MM.1S (cell line): ENCODE data around the gene PDSS2.

ENCODE experiments used
- DNase-seq: peaks from one replicate; pipeline ENCODE4 v3.0.0-alpha.2; 2015
- H2AFZ ChIP-seq: fragments of 300-600 bp; sonication (generic); 2 replicates; pipeline ENCODE4 v1.6.0; 2016; ENCODE audit warnings: antibody characterized with exemption, low read length
- H3F3A ChIP-seq: fragments of 300-600 bp; sonication (generic); 2 replicates; pipeline ENCODE4 v1.6.1; 2016; ENCODE audit warnings: mild to moderate bottlenecking, antibody characterized with exemption, low read length, moderate library complexity, mixed read lengths; ENCODE audit not compliant: insufficient read depth
- H3K27ac ChIP-seq: fragments of 300-600 bp; sonication (generic); 2 replicates; pipeline ENCODE4 v1.5.1; 2016; ENCODE audit warnings: mild to moderate bottlenecking, low read length
- H3K27me3 ChIP-seq: fragments of 300-600 bp; sonication (generic); replicated peaks from 2 replicates; pipeline ENCODE4 v1.6.0; 2016; ENCODE audit warnings: low read length; ENCODE audit not compliant: insufficient read depth
- H3K36me3 ChIP-seq: fragments of 300-600 bp; sonication (generic); replicated peaks from 2 replicates; pipeline ENCODE4 v1.6.1; 2016; ENCODE audit warnings: mild to moderate bottlenecking, low read length, mixed read lengths; ENCODE audit not compliant: insufficient read depth
- H3K4me1 ChIP-seq: fragments of 300-600 bp; sonication (generic); 2 replicates; pipeline ENCODE4 v1.6.1; 2016; ENCODE audit warnings: low read length, mixed read lengths
- H3K4me2 ChIP-seq: fragments of 300-600 bp; sonication (generic); 2 replicates; pipeline ENCODE4 v1.6.0; 2016; ENCODE audit warnings: low read depth, low read length
- H3K4me3 ChIP-seq: fragments of 300-600 bp; sonication (generic); 2 replicates; pipeline ENCODE4 v1.5.1; 2016; ENCODE audit warnings: low read length, mixed read lengths
- H3K79me2 ChIP-seq: fragments of 300-600 bp; sonication (generic); 2 replicates; pipeline ENCODE4 v1.6.1; 2016; ENCODE audit warnings: mixed run types, low read length, mixed read lengths
- H3K9ac ChIP-seq: fragments of 300-600 bp; sonication (generic); 2 replicates; pipeline ENCODE4 v1.6.1; 2016; ENCODE audit warnings: low read length, mixed read lengths
- H3K9me2 ChIP-seq: fragments of 300-600 bp; sonication (generic); replicated peaks from 2 replicates; pipeline ENCODE4 v1.6.1; 2016; ENCODE audit warnings: mild to moderate bottlenecking, low read length, mixed read lengths; ENCODE audit not compliant: insufficient read depth
- H3K9me3 ChIP-seq: fragments of 300-600 bp; sonication (generic); replicated peaks from 2 replicates; pipeline ENCODE4 v1.6.1; 2016; ENCODE audit warnings: mild to moderate bottlenecking, low read length, mixed read lengths; ENCODE audit not compliant: insufficient read depth
- H4K20me1 ChIP-seq: fragments of 300-600 bp; sonication (generic); 2 replicates; pipeline ENCODE4 v1.6.1; 2016; ENCODE audit warnings: mild to moderate bottlenecking, low read length, moderate library complexity, mixed read lengths; ENCODE audit not compliant: insufficient read depth
- EZH2 ChIP-seq: fragments of 300-600 bp; sonication (generic); optimal IDR thresholded peaks from 2 replicates; pipeline ENCODE3; 2017; ENCODE audit warnings: low read depth, mild to moderate bottlenecking, antibody characterized with exemption, low read length, mixed read lengths
- EZH2phosphoT487 ChIP-seq: fragments of 300-600 bp; sonication (generic); IDR thresholded peaks from 2 replicates; pipeline ENCODE4 v1.6.1; 2018; ENCODE audit warnings: antibody characterized with exemption, low read length
- TF ChIP-seq, protein P1 (sequence below): fragments of 300-600 bp; sonication (generic); IDR thresholded peaks from 2 replicates; pipeline ENCODE4 v1.5.1; 2016; ENCODE audit warnings: antibody characterized with exemption, low read length, mixed read lengths

Gene PDSS2

DNA sequence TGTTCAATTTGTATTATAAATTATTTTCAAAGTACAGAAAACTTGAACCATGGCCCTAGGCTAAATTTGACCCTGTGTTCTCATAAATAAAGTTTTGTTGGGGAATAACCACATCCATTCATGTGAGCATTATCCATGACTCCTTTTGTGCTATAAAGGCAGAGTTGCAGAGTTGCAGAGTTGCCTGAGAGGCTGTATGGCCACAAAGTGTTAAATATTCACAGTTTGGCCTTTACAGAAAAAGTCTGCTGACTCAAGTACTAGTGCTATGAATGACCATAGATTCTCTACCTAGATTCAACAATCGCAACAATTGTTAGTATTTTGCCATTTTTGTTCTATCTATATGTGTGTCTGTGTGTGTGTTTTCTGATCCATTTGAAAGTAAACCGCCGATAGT is 297.8 kb downstream of the PDSS2 start:
- H3K4me3 ChIP-seq: no peak overlapping the region
- H3K27me3 ChIP-seq: no peaks in the 10 kb centered on the region
- no peaks in the 10 kb centered on the region for H3K9me2 ChIP-seq
- no peaks in the 10 kb centered on the region for H3K4me1 ChIP-seq
- TF ChIP-seq, protein P1, sequence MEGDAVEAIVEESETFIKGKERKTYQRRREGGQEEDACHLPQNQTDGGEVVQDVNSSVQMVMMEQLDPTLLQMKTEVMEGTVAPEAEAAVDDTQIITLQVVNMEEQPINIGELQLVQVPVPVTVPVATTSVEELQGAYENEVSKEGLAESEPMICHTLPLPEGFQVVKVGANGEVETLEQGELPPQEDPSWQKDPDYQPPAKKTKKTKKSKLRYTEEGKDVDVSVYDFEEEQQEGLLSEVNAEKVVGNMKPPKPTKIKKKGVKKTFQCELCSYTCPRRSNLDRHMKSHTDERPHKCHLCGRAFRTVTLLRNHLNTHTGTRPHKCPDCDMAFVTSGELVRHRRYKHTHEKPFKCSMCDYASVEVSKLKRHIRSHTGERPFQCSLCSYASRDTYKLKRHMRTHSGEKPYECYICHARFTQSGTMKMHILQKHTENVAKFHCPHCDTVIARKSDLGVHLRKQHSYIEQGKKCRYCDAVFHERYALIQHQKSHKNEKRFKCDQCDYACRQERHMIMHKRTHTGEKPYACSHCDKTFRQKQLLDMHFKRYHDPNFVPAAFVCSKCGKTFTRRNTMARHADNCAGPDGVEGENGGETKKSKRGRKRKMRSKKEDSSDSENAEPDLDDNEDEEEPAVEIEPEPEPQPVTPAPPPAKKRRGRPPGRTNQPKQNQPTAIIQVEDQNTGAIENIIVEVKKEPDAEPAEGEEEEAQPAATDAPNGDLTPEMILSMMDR: no peak
- TF ChIP-seq EZH2 (no peak), EZH2phosphoT487 (no peak)
- H3F3A ChIP-seq: no peaks in the 10 kb centered on the region
- no peaks in the 10 kb centered on the region for H3K79me2 ChIP-seq
- no peak overlapping the region for H2AFZ ChIP-seq
- no peak overlapping the region for H3K4me2 ChIP-seq
- H3K36me3 ChIP-seq: no peaks in the 10 kb centered on the region
- DNase-seq: no peak
- no peaks in the 10 kb centered on the region for H3K9me3 ChIP-seq
- no peak overlapping the region for H3K27ac ChIP-seq
- H3K9ac ChIP-seq: no peak overlapping the region
- no peaks in the 10 kb centered on the region for H4K20me1 ChIP-seq

GRCh38 chr6:107156617-107157016 is 302.7 kb downstream of the PDSS2 start:
- DNase-seq: no peak
- H3K9me2 ChIP-seq: no peaks in the 10 kb centered on the region
- no peaks in the 10 kb centered on the region for H3K79me2 ChIP-seq
- no peaks in the 10 kb centered on the region for H3K27me3 ChIP-seq
- H3K4me2 ChIP-seq: no peak overlapping the region
- H4K20me1 ChIP-seq: no peaks in the 10 kb centered on the region
- no peaks in the 10 kb centered on the region for H3F3A ChIP-seq
- no peak overlapping the region for H3K9ac ChIP-seq
- H3K4me3 ChIP-seq: no peak overlapping the region
- H3K36me3 ChIP-seq: no peaks in the 10 kb centered on the region
- TF ChIP-seq EZH2: no peak
- no peak for TF ChIP-seq EZH2phosphoT487
- TF ChIP-seq, protein P1: no peak
- no peak overlapping the region for H2AFZ ChIP-seq
- H3K27ac ChIP-seq: no peak overlapping the region
- H3K4me1 ChIP-seq: no peaks in the 10 kb centered on the region
- H3K9me3 ChIP-seq: no peaks in the 10 kb centered on the region

DNA sequence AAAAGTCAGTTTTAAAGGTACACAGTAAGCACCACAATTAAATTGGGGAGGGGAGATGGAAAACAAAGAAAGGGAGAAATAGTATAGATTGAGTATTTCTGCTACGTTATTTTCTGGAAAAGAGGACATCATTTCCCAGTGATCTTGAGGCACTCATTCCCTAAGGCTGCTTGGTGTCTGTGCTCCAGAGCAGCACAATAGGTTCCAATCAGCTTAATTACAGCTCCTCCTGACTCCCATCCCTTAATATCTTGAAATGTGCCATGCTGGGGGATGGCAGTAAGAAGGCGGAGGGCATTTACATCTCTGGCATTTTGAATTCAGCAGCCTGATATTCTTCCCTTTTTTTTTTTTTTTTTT is 304.6 kb downstream of the PDSS2 start:
- Histone ChIP-seq H3K4me1 (no peaks in the 10 kb centered on the region), H3K4me3 (no peak overlapping the region), H3K9me2 (no peaks in the 10 kb centered on the region), H3K9me3 (no peaks in the 10 kb centered on the region), H3K27ac (no peak overlapping the region), H3K79me2 (no peaks in the 10 kb centered on the region), H3F3A (no peaks in the 10 kb centered on the region), H4K20me1 (no peaks in the 10 kb centered on the region), H3K9ac (no peak overlapping the region), H3K4me2 (no peak overlapping the region), H2AFZ (no peak overlapping the region), H3K27me3 (no peaks in the 10 kb centered on the region), H3K36me3 (no peaks in the 10 kb centered on the region)
- TF ChIP-seq EZH2phosphoT487 (no peak), EZH2 (no peak)
- TF ChIP-seq, protein P1: no peak
- no peak for DNase-seq
